HCT116 (cell line): ENCODE data around the gene LYVE1. TPM values are rescaled to one million over a fixed set of nuclear protein-coding genes. Genes with fewer than 3 reads are reported as not detected.

Source experiments
- ATAC-seq: fragments of 200-7000 bp; cut with Tn5 transposase; 2 replicates; pipeline ENCODE4 v1.9.1; 2020; ENCODE audit warnings: mild to moderate bottlenecking, moderate library complexity
- BruUV-seq: library from RNA; stranded (reverse); fragments of 400-500 nt; replicated peaks from 2 replicates; lab custom pipeline; 2021; lab: Mats Ljungman, UMichigan
- CTCF ChIA-PET: fragments of 300-600 bp; sonication (Branson Sonifier 250); formaldehyde crosslinking; loops from one replicate; lab custom pipeline; 2021; ENCODE audit warnings: antibody characterized with exemption; lab: Charles Lee
- POLR2A ChIA-PET: fragments of 300-600, 350-600 bp; sonication (Branson Sonifier 250); formaldehyde crosslinking; loops from one replicate; lab custom pipeline; 2021; ENCODE audit warnings: antibody characterized with exemption; lab: Charles Lee
- RAD21 ChIA-PET, 2 experiments: fragments of 300-600 bp; sonication (Branson Sonifier 250); formaldehyde crosslinking; loops; one replicate each; lab custom pipeline; 2023; ENCODE audit warnings: low total read pairs in 2 of 2; ENCODE audit not compliant: uncharacterized antibody in 2 of 2, unreplicated experiment in 2 of 2, low non-redundant PET in 1 of 2; lab: Charles Lee
- DNase-seq: peaks from one replicate; pipeline ENCODE4 v3.0.0-alpha.2; 2010; ENCODE audit warnings: low read depth, low spot score
- H2AFZ ChIP-seq: fragments of 200-600 bp; shearing (Covaris generic), sonication (generic); 2 replicates; pipeline ENCODE4 v1.6.1; 2017; ENCODE audit warnings: low read depth, mixed run types, mixed read lengths, antibody characterized with exemption, low read length; ENCODE audit not compliant: poor library complexity, severe bottlenecking
- H3K27ac ChIP-seq: 2 replicates; pipeline ENCODE4 v1.5.1; 2012; ENCODE audit warnings: low read depth, low read length
- H3K27me3 ChIP-seq: fragments of 200-600 bp; sonication (generic); 2 replicates; pipeline ENCODE4 v1.6.1; 2016; ENCODE audit warnings: mixed run types, low read length, mixed read lengths; ENCODE audit not compliant: insufficient read depth
- H3K36me3 ChIP-seq, 2 experiments: fragments of 200-500 bp in 1 of 2; fragments of 200-600 bp in 1 of 2; sonication (Bioruptor generic) in 1 of 2; sonication (generic) in 1 of 2; 2 replicates each; pipeline versions ENCODE4 v1.5.1 to v1.6.1; 2014 to 2016; ENCODE audit warnings: low read length in 2 of 2, inconsistent platforms in 1 of 2, mixed read lengths in 1 of 2, mixed run types in 1 of 2; ENCODE audit not compliant: insufficient read depth in 2 of 2, control insufficient read depth in 1 of 2
- H3K4me1 ChIP-seq, 2 experiments: fragments of 200-600 bp in 1 of 2; sonication (generic) in 1 of 2; 2 replicates each; pipeline versions ENCODE4 v1.5.1 to v1.6.1; 2012 to 2017; ENCODE audit warnings: low read length in 2 of 2, inconsistent platforms in 1 of 2, mild to moderate bottlenecking in 1 of 2, mixed read lengths in 1 of 2, mixed run types in 1 of 2, moderate library complexity in 1 of 2; ENCODE audit not compliant: insufficient read depth in 2 of 2, control insufficient read depth in 1 of 2
- H3K4me2 ChIP-seq: fragments of 200-600 bp; sonication (generic); 2 replicates; pipeline ENCODE4 v1.6.1; 2017; ENCODE audit warnings: mixed run types, low read length, mixed read lengths
- H3K4me3 ChIP-seq, 2 experiments: fragments of 200-600 bp in 1 of 2; sonication (generic) in 1 of 2; replicated peaks in 1 of 2; 2 replicates each; pipeline ENCODE4 v1.5.1; 2011 to 2016; ENCODE audit warnings: low read length in 2 of 2, control low read depth in 1 of 2, low read depth in 1 of 2, mild to moderate bottlenecking in 1 of 2, mixed read lengths in 1 of 2, mixed run types in 1 of 2
- H3K79me2 ChIP-seq: fragments of 200-600 bp; sonication (generic); 2 replicates; pipeline ENCODE4 v1.6.1; 2017; ENCODE audit warnings: mild to moderate bottlenecking, mixed run types, low read length, moderate library complexity, mixed read lengths; ENCODE audit not compliant: insufficient read depth
- H3K9ac ChIP-seq: fragments of 200-600 bp; sonication (generic); 2 replicates; pipeline ENCODE4 v1.6.1; 2016; ENCODE audit warnings: low read length, mixed read lengths
- H3K9me2 ChIP-seq: fragments of 200-600 bp; sonication (generic), shearing (Covaris generic); 2 replicates; pipeline ENCODE4 v1.6.1; 2017; ENCODE audit warnings: mixed run types, mild to moderate bottlenecking, moderate library complexity; ENCODE audit not compliant: insufficient read depth
- H3K9me3 ChIP-seq, 2 experiments: fragments of 200-500 bp in 1 of 2; fragments of 200-600 bp in 1 of 2; sonication (Bioruptor generic) in 1 of 2; sonication (generic) in 1 of 2; 2 replicates each; pipeline ENCODE4 v1.6.1; 2014 to 2017; ENCODE audit warnings: low read length in 2 of 2, mixed read lengths in 2 of 2, inconsistent platforms in 1 of 2, low read depth in 1 of 2, mild to moderate bottlenecking in 1 of 2, mixed run types in 1 of 2, moderate library complexity in 1 of 2; ENCODE audit not compliant: control insufficient read depth in 1 of 2, insufficient read depth in 1 of 2
- H4K20me1 ChIP-seq: fragments of 200-600 bp; sonication (generic), shearing (Covaris generic); 2 replicates; pipeline ENCODE4 v1.6.1; 2017; ENCODE audit warnings: mixed run types, mild to moderate bottlenecking, moderate library complexity; ENCODE audit not compliant: insufficient read depth
- CBX3 ChIP-seq: IDR thresholded peaks from 2 replicates; pipeline ENCODE4 v1.6.1; 2012; ENCODE audit warnings: low read depth
- CEBPB ChIP-seq: IDR thresholded peaks from 2 replicates; pipeline ENCODE4 v1.6.1; 2012; ENCODE audit warnings: low read depth
- EGR1 ChIP-seq: IDR thresholded peaks from 2 replicates; pipeline ENCODE4 v1.6.1; 2012; ENCODE audit warnings: low read depth
- ELF1 ChIP-seq: IDR thresholded peaks from 2 replicates; pipeline ENCODE4 v1.6.1; 2012; ENCODE audit warnings: low read depth, borderline replicate concordance
- FOSL1 ChIP-seq: IDR thresholded peaks from 2 replicates; pipeline ENCODE4 v1.6.1; 2012; ENCODE audit warnings: low read depth
- POLR2A ChIP-seq: IDR thresholded peaks from 2 replicates; pipeline ENCODE4 v1.7.0; 2011; ENCODE audit warnings: borderline replicate concordance; ENCODE audit not compliant: insufficient read depth, insufficient read length; ENCODE audit errors: extremely low read depth
- POLR2AphosphoS5 ChIP-seq: IDR thresholded peaks from 2 replicates; pipeline ENCODE4 v1.6.1; 2011; ENCODE audit warnings: mild to moderate bottlenecking, low read depth, low read length, moderate library complexity
- RAD21 ChIP-seq: IDR thresholded peaks from 2 replicates; pipeline ENCODE4 v1.6.1; 2012; ENCODE audit warnings: low read depth, mild to moderate bottlenecking
- SIN3A ChIP-seq: IDR thresholded peaks from 2 replicates; pipeline ENCODE4 v1.6.1; 2012; ENCODE audit warnings: low read depth
- SRF ChIP-seq: IDR thresholded peaks from 2 replicates; pipeline ENCODE4 v1.6.1; 2012; ENCODE audit warnings: low read depth
- ZNF274 ChIP-seq: fragments of 200-500 bp; sonication (Bioruptor generic); IDR thresholded peaks from 2 replicates; pipeline ENCODE4 v1.6.1; 2014; ENCODE audit warnings: mild to moderate bottlenecking, low read depth, low read length, inconsistent platforms
- intact Hi-C: fragments of 100-400 bp; cut with micrococcal nuclease; formaldehyde crosslinking; loops from 2 replicates; pipeline ENCODE4 v1.10.0; 2022
- total RNA-seq: library from RNA; stranded (reverse); gene quantifications from one replicate; pipeline ENCODE4 v1.2.1, GENCODE V29; 2021; ENCODE audit not compliant: unreplicated experiment
- TF ChIP-seq, protein P1 (sequence below), 3 experiments: fragments of 200-600 bp in 1 of 3; sonication (generic) in 1 of 3; IDR thresholded peaks in 2 of 3; conservative IDR thresholded peaks in 1 of 3; 2 replicates each; pipeline ENCODE4 v1.5.1; 2012 to 2017; ENCODE audit warnings: low read depth in 2 of 3, low read length in 2 of 3, antibody characterized with exemption in 1 of 3, borderline replicate concordance in 1 of 3, control low read depth in 1 of 3, mild to moderate bottlenecking in 1 of 3, mixed read lengths in 1 of 3, mixed run types in 1 of 3, moderate library complexity in 1 of 3; ENCODE audit not compliant: insufficient read depth in 1 of 3
- TF ChIP-seq, protein P2 (sequence below): IDR thresholded peaks from 2 replicates; pipeline ENCODE4 v1.6.1; 2012
- TF ChIP-seq, protein P3 (sequence below): IDR thresholded peaks from 2 replicates; pipeline ENCODE4 v1.6.1; 2012; ENCODE audit warnings: low read depth

The LYVE1 gene
- total RNA-seq, 1 experiment from 2014 or later: 0.34 TPM

DNA sequence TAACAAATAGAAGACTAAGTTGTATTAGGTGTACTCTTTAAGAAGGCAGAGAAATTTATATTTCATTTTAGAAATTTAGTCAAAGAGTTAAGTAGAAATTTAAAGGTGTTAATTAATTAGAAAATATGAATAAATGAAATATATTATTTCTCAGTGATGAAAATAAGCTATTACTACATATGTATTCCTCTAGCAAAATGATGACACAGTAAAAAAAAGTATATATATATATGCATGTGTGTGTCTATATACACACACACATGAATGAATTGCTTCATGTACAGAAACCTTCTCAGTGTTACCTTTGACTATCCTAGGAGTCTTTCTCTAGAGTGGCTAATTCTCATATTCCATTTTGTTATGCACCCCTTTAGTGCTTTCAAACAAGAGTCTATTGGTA lies 35.1 kb downstream of the LYVE1 start:
- Histone ChIP-seq H4K20me1 (no peaks in the 10 kb centered on the region), H3K4me3 (no peak overlapping the region)
- intact Hi-C loops: no loop called here
- RAD21 ChIA-PET: no interaction called here
- DNase-seq: no peak
- POLR2A ChIA-PET: no interaction called here
- no peak for TF ChIP-seq SRF
- TF ChIP-seq, all 23 proteins: peak for 0
- no peak overlapping the region for H3K27ac ChIP-seq
- no peaks in the 10 kb centered on the region for H3K9me3 ChIP-seq
- no peak overlapping the region for H3K4me2 ChIP-seq
- peaks cover 97% of the 10 kb centered on the region for H3K79me2 ChIP-seq
- H3K9me2 ChIP-seq: no peaks in the 10 kb centered on the region
- H3K36me3 ChIP-seq: peaks cover 5 to 41% of the 10 kb centered on the region in 2 experiments; a peak in 3 of 4 replicates
- no peak for ATAC-seq
- no TSS peak for BruUV-seq
- no peak overlapping the region for H2AFZ ChIP-seq
- CTCF ChIA-PET: no interaction called here
- no peak overlapping the region for H3K9ac ChIP-seq
- peaks cover 46 to 82% of the 10 kb centered on the region in 2 experiments for H3K4me1 ChIP-seq
- no peaks in the 10 kb centered on the region for H3K27me3 ChIP-seq

DNA sequence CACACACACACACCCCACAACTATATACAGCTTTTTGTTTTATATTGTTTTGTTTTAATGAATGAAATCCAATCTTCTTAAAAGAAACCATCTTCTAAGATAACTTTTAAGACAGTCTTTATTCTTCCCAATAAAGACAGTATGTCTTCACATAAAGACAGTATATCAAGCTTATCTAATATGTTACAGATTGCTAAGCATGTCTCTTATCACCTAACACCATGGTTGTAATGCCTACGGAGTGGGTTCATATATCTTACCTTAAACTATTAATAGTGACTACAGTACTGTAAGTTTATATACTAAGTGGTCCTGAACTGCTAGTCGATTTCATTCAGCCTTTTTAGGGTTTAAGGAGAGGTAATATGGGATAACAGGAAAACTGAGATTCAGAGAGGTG lies 35.9 kb downstream of the LYVE1 start:
- Histone ChIP-seq H3K4me1 (peaks cover 46 to 82% of the 10 kb centered on the region in 2 experiments), H2AFZ (no peak overlapping the region), H3K4me2 (no peak overlapping the region), H3K36me3 (peaks cover 5 to 44% of the 10 kb centered on the region in 2 experiments; a peak in 3 of 4 replicates), H3K9me3 (no peaks in the 10 kb centered on the region), H3K9ac (no peak overlapping the region), H3K4me3 (no peak overlapping the region), H4K20me1 (no peaks in the 10 kb centered on the region), H3K27ac (no peak overlapping the region), H3K27me3 (no peaks in the 10 kb centered on the region), H3K79me2 (peaks cover 89% of the 10 kb centered on the region), H3K9me2 (no peaks in the 10 kb centered on the region)
- DNase-seq: no peak
- BruUV-seq: no TSS peak
- intact Hi-C loops: no loop called here
- ChIA-PET RAD21 (no interaction called here), POLR2A (no interaction called here), CTCF (interaction anchor here (3.6 kb wide), 1 partner anchor 8 kb away, joined by 25 read pairs; the partner anchor contains the start of gene RNF141)
- ATAC-seq: no peak
- TF ChIP-seq, protein P1, sequence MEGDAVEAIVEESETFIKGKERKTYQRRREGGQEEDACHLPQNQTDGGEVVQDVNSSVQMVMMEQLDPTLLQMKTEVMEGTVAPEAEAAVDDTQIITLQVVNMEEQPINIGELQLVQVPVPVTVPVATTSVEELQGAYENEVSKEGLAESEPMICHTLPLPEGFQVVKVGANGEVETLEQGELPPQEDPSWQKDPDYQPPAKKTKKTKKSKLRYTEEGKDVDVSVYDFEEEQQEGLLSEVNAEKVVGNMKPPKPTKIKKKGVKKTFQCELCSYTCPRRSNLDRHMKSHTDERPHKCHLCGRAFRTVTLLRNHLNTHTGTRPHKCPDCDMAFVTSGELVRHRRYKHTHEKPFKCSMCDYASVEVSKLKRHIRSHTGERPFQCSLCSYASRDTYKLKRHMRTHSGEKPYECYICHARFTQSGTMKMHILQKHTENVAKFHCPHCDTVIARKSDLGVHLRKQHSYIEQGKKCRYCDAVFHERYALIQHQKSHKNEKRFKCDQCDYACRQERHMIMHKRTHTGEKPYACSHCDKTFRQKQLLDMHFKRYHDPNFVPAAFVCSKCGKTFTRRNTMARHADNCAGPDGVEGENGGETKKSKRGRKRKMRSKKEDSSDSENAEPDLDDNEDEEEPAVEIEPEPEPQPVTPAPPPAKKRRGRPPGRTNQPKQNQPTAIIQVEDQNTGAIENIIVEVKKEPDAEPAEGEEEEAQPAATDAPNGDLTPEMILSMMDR (IDR thresholded peaks at IDR 0.05 in 2 of 3, conservative IDR thresholded peaks at IDR 0.05 in 1 of 3; ENCODE audit: borderline replicate concordance in 1 of 3, insufficient read depth in 1 of 3, low read depth in 2 of 3, low read length in 2 of 3): no peak
- TF ChIP-seq POLR2AphosphoS5 (no peak), CEBPB (no peak), RAD21 (no peak), ELF1 (no peak), POLR2A (no peak), CBX3 (no peak), EGR1 (no peak), FOSL1 (no peak), ZNF274 (no peak), SRF (no peak), SIN3A (no peak)
- TF ChIP-seq, protein P2, sequence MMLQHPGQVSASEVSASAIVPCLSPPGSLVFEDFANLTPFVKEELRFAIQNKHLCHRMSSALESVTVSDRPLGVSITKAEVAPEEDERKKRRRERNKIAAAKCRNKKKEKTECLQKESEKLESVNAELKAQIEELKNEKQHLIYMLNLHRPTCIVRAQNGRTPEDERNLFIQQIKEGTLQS: no peak
- TF ChIP-seq, protein P3, sequence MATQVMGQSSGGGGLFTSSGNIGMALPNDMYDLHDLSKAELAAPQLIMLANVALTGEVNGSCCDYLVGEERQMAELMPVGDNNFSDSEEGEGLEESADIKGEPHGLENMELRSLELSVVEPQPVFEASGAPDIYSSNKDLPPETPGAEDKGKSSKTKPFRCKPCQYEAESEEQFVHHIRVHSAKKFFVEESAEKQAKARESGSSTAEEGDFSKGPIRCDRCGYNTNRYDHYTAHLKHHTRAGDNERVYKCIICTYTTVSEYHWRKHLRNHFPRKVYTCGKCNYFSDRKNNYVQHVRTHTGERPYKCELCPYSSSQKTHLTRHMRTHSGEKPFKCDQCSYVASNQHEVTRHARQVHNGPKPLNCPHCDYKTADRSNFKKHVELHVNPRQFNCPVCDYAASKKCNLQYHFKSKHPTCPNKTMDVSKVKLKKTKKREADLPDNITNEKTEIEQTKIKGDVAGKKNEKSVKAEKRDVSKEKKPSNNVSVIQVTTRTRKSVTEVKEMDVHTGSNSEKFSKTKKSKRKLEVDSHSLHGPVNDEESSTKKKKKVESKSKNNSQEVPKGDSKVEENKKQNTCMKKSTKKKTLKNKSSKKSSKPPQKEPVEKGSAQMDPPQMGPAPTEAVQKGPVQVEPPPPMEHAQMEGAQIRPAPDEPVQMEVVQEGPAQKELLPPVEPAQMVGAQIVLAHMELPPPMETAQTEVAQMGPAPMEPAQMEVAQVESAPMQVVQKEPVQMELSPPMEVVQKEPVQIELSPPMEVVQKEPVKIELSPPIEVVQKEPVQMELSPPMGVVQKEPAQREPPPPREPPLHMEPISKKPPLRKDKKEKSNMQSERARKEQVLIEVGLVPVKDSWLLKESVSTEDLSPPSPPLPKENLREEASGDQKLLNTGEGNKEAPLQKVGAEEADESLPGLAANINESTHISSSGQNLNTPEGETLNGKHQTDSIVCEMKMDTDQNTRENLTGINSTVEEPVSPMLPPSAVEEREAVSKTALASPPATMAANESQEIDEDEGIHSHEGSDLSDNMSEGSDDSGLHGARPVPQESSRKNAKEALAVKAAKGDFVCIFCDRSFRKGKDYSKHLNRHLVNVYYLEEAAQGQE: no peak
